ENCODE results near the gene DRD3.

Gene DRD3

GRCh38 chr3:114176890-114177289 lies 2.0 kb downstream of the DRD3 start:
- DNase-seq: no peak

GRCh38 chr3:114176487-114176886 lies 2.4 kb downstream of the DRD3 start:
- no peak for DNase-seq

- no peak for DNase-seq
Measured at GRCh38 chr3:114175204-114175987, 3.5 kb downstream of the DRD3 start.

- DNase-seq: no peak
Measured at GRCh38 chr3:114171677-114172076, 7.2 kb downstream of the DRD3 start.

- DNase-seq: no peak
Measured at GRCh38 chr3:114168150-114168549, 10.7 kb downstream of the DRD3 start.

- no peak for DNase-seq
Measured at GRCh38 chr3:114157321-114157720, 21.5 kb downstream of the DRD3 start.

GRCh38 chr3:114155370-114155821 lies 23.5 kb downstream of the DRD3 start:
- DNase-seq: no peak

- DNase-seq: no peak
Measured at GRCh38 chr3:114154321-114154821, 24.5 kb downstream of the DRD3 start.

- peak; percentile 68 for DNase-seq
Measured at GRCh38 chr3:114152519-114153151, 26.2 kb downstream of the DRD3 start.

GRCh38 chr3:114151091-114151490 lies 27.8 kb downstream of the DRD3 start:
- no peak for DNase-seq

GRCh38 chr3:114147251-114147650 lies 31.6 kb downstream of the DRD3 start:
- no peak for DNase-seq

GRCh38 chr3:114144909-114145688 lies 33.8 kb downstream of the DRD3 start:
- DNase-seq: no peak

GRCh38 chr3:114143817-114144216 lies 35.0 kb downstream of the DRD3 start:
- DNase-seq: no peak

GRCh38 chr3:114139836-114140235 lies 39.0 kb downstream of the DRD3 start:
- no peak for DNase-seq

- DNase-seq: no peak
Measured at GRCh38 chr3:114133947-114134346, 44.9 kb downstream of the DRD3 start.

- no peak for DNase-seq
Measured at GRCh38 chr3:114132500-114132899, 46.4 kb downstream of the DRD3 start.

- no peak for DNase-seq
Measured at GRCh38 chr3:114128826-114129225, 50.0 kb downstream of the DRD3 start.

GRCh38 chr3:114128231-114128630 lies 50.6 kb downstream of the DRD3 start:
- DNase-seq: no peak

GRCh38 chr3:114127517-114127916 lies 51.3 kb downstream of the DRD3 start:
- no peak for DNase-seq

GRCh38 chr3:114126461-114126860 lies 52.4 kb downstream of the DRD3 start:
- DNase-seq: no peak

- no peak for DNase-seq
Measured at GRCh38 chr3:114122027-114122709, 56.7 kb downstream of the DRD3 start.

- no peak for DNase-seq
Measured at GRCh38 chr3:114120211-114120610, 58.6 kb downstream of the DRD3 start.

GRCh38 chr3:114119776-114120175 lies 59.1 kb downstream of the DRD3 start:
- DNase-seq: no peak
